ENCODE results near the gene CCL13.

- TF ChIP-seq POLR2A (IDR thresholded peaks at IDR 0.05; ENCODE audit: low read depth, low read length) = no peak
- TF ChIP-seq CTCF (IDR thresholded peaks at IDR 0.05 in 2 of 3, conservative IDR thresholded peaks at IDR 0.05 in 1 of 3; ENCODE audit: control insufficient read depth in 2 of 3, extremely low read depth in 1 of 3, insufficient read depth in 1 of 3, low read depth in 3 of 3, low read length in 3 of 3) = no peak
- no peak for TF ChIP-seq SUZ12 (IDR thresholded peaks at IDR 0.05; ENCODE audit: unreplicated experiment)
- TF ChIP-seq RAD21 (IDR thresholded peaks at IDR 0.05; ENCODE audit: insufficient read depth, low read depth, low read length) = no peak
- TF ChIP-seq EZH2 (IDR thresholded peaks at IDR 0.05; ENCODE audit: borderline replicate concordance, control insufficient read depth, low read depth, low read length) = no peak
- no peak for TF ChIP-seq FOS (IDR thresholded peaks at IDR 0.05; ENCODE audit: borderline replicate concordance, extremely low read depth, insufficient read length)
- no peak for TF ChIP-seq POLR2AphosphoS5 (IDR thresholded peaks at IDR 0.05; ENCODE audit: low read length)
- no peak for TF ChIP-seq MLLT1 (IDR thresholded peaks at IDR 0.05)
- TF ChIP-seq TAF1 (IDR thresholded peaks at IDR 0.05; ENCODE audit: borderline replicate concordance, low read depth, low read length) = no peak
- TF ChIP-seq ZNF24 (IDR thresholded peaks at IDR 0.05) = no peak
- TF ChIP-seq ATF3 (IDR thresholded peaks at IDR 0.05; ENCODE audit: borderline replicate concordance, extremely low read depth, low read depth, low read length) = no peak
- no peak for TF ChIP-seq CBX5 (IDR thresholded peaks at IDR 0.05; ENCODE audit: low read depth)
- TF ChIP-seq IRF3 (IDR thresholded peaks at IDR 0.05) = no peak
These were observed 19.2 kb downstream of the CCL13 start for GRCh38 chr17:34375426-34375997.

Data from GM12878 (cell line).